ENCODE data around the gene CDH20. TPM values are rescaled to one million over a fixed set of nuclear protein-coding genes. Genes with fewer than 3 reads are reported as not detected.

The CDH20 gene
- total and polyA plus RNA-seq, 2 experiments from 2014 or later = 1.3 to 3.6 TPM

- peaks cover 64% of the 10 kb centered on the region for H3K27me3 ChIP-seq
- peak overlapping the region; percentile 22 for H2AFZ ChIP-seq
- TF ChIP-seq EZH2 (IDR thresholded peaks at IDR 0.05; ENCODE audit: borderline replicate concordance) (peak; percentile 38), CTCF (IDR thresholded peaks at IDR 0.05; ENCODE audit: poor library complexity) (peak; percentile 3), EZH2phosphoT487 (IDR thresholded peaks at IDR 0.05; ENCODE audit: low read depth, severe bottlenecking, unreplicated experiment) (no peak)
- H3K4me2 ChIP-seq = peak overlapping the region; percentile 95
- peak; percentile 21 for DNase-seq (ENCODE audit: low spot score)
- H3K27ac ChIP-seq = no peak overlapping the region
- H3K36me3 ChIP-seq (replicated peaks; ENCODE audit: insufficient read depth, low read depth) = no peaks in the 10 kb centered on the region
- 1% methylated on average over 26 of the region's 73 CpGs for WGBS (ENCODE audit: low lambda C conversion rate, missing lambda C conversion rate)
- peak overlapping the region; percentile 54 for H3K4me3 ChIP-seq
- no peaks in the 10 kb centered on the region for H3K79me2 ChIP-seq
- H3K9me3 ChIP-seq (ENCODE audit: low read depth) = no peaks in the 10 kb centered on the region
- H3K9me2 ChIP-seq (replicated peaks; ENCODE audit: insufficient read depth) = no peaks in the 10 kb centered on the region
- H4K20me1 ChIP-seq (ENCODE audit: insufficient read depth, poor library complexity, severe bottlenecking) = no peaks in the 10 kb centered on the region
- H3K4me1 ChIP-seq (ENCODE audit: insufficient read depth) = peaks cover 10% of the 10 kb centered on the region
Observed at GRCh38 chr18:61333746-61334490, 688 bp downstream of the CDH20 start.

GRCh38 chr18:61334491-61334850 lies 1.2 kb downstream of the CDH20 start:
- H4K20me1 ChIP-seq (ENCODE audit: insufficient read depth, poor library complexity, severe bottlenecking) = no peaks in the 10 kb centered on the region
- peak overlapping the region; percentile 95 for H3K4me2 ChIP-seq
- H3K9me2 ChIP-seq (replicated peaks; ENCODE audit: insufficient read depth) = no peaks in the 10 kb centered on the region
- 7% methylated on average over 13 of the region's 13 CpGs for WGBS (ENCODE audit: low lambda C conversion rate, missing lambda C conversion rate)
- DNase-seq (ENCODE audit: low spot score) = no peak
- no peaks in the 10 kb centered on the region for H3K36me3 ChIP-seq (replicated peaks; ENCODE audit: insufficient read depth, low read depth)
- H3K79me2 ChIP-seq = no peaks in the 10 kb centered on the region
- H3K4me3 ChIP-seq = peak overlapping the region; percentile 54
- H2AFZ ChIP-seq = peak overlapping the region; percentile 22
- no peaks in the 10 kb centered on the region for H3K9me3 ChIP-seq (ENCODE audit: low read depth)
- no peak for TF ChIP-seq EZH2 (IDR thresholded peaks at IDR 0.05; ENCODE audit: borderline replicate concordance)
- peaks cover 10% of the 10 kb centered on the region for H3K4me1 ChIP-seq (ENCODE audit: insufficient read depth)
- H3K27ac ChIP-seq = no peak overlapping the region
- H3K27me3 ChIP-seq = peaks cover 64% of the 10 kb centered on the region

GRCh38 chr18:61334951-61335683 lies 1.9 kb downstream of the CDH20 start:
- H3K27me3 ChIP-seq = peaks cover 64% of the 10 kb centered on the region
- H3K9me2 ChIP-seq (replicated peaks; ENCODE audit: insufficient read depth) = no peaks in the 10 kb centered on the region
- no peak overlapping the region for H3K27ac ChIP-seq
- H3K9me3 ChIP-seq (ENCODE audit: low read depth) = no peaks in the 10 kb centered on the region
- H4K20me1 ChIP-seq (ENCODE audit: insufficient read depth, poor library complexity, severe bottlenecking) = no peaks in the 10 kb centered on the region
- TF ChIP-seq EZH2phosphoT487 (IDR thresholded peaks at IDR 0.05; ENCODE audit: low read depth, severe bottlenecking, unreplicated experiment) (no peak), CTCF (IDR thresholded peaks at IDR 0.05; ENCODE audit: poor library complexity) (no peak), EZH2 (IDR thresholded peaks at IDR 0.05; ENCODE audit: borderline replicate concordance) (no peak)
- no peaks in the 10 kb centered on the region for H3K36me3 ChIP-seq (replicated peaks; ENCODE audit: insufficient read depth, low read depth)
- no peak overlapping the region for H2AFZ ChIP-seq
- no peak for DNase-seq (ENCODE audit: low spot score)
- WGBS (ENCODE audit: low lambda C conversion rate, missing lambda C conversion rate) = 76% methylated on average over 10 of the region's 10 CpGs
- H3K4me2 ChIP-seq = peak overlapping the region; percentile 95
- peaks cover 10% of the 10 kb centered on the region for H3K4me1 ChIP-seq (ENCODE audit: insufficient read depth)
- no peaks in the 10 kb centered on the region for H3K79me2 ChIP-seq
- H3K4me3 ChIP-seq = no peak overlapping the region

Measured in hepatocyte (in vitro differentiated cells).